ENCODE measurements around the gene LRRC47.

Gene LRRC47

DNA sequence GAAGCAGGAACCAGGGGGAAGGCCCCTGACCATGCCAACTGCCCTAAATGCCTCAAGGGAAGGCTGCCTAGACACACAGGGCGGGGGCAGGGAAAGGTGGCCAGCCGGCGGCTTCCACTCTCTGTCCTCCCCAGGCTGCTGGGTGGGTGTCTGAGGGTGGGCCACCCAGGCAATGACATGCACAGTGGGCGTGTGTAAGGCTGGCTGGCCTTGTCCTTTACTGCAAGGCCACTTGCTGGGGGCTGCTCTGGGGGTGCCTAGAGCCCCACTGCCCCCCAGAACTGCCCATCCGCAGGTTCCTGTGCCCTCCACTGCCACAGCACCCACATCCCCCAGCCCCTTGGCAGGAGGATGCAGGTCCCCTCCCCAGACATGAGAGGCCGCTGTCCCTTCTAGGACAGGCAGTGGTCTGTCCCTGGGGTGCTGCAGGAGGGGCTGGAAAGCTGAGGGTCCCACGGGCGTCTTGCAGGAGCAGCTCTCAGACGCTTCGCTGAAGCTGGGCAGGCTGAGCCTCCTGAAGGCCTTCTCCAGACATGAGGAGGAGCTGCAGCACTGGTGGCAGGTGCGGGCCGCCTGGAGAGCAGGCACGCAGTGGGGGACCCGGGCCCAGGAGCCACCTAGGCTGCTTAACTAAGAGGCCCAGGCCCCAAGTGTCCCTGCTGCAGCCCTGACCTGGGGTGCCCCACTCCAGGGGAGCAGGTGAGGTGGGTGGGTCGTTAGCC, 34.0 kb downstream of the LRRC47 start:
- TF ChIP-seq GATA3 (IDR thresholded peaks at IDR 0.05; ENCODE audit: low read depth, low read length) (no peak), GATA2 (IDR thresholded peaks at IDR 0.05; ENCODE audit: low read depth, low read length) (no peak)

DNA sequence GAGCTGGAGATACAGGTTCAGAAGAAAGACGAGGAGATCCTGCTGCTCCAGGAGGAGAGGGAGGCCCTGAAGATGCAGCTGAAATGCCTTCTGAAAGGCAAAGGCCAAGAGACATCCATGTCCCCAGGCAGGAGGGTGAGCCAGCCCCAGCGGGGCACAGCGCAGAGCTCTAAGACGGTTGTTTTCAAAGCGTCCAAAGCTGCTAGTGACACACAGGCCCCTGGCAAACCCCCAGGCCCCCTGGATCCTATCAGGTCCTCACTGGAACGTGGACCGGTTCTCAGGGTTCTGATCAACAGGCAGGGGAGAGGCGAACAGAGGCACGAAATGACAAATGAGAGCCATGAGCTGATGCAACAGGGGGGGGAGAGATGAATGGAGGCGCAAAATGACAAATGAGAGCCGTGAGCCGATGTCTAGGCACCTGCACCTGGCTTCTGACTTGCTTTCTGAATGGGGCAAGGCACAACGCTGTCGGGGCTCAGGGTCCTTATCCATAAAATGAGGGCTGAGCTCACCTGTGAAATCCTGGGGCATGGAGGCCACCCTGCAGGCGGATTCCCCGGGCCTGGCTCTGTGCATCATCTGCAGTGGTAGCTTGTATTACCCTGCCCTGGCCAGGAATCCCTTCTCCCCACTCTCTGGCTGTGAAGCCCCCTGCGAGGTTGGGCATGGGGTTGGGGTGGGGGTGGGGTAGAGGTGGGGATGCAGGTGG, 34.8 kb downstream of the LRRC47 start:
- TF ChIP-seq GATA3 (IDR thresholded peaks at IDR 0.05; ENCODE audit: low read depth, low read length): no peak
- no peak for TF ChIP-seq GATA2 (IDR thresholded peaks at IDR 0.05; ENCODE audit: low read depth, low read length)

DNA sequence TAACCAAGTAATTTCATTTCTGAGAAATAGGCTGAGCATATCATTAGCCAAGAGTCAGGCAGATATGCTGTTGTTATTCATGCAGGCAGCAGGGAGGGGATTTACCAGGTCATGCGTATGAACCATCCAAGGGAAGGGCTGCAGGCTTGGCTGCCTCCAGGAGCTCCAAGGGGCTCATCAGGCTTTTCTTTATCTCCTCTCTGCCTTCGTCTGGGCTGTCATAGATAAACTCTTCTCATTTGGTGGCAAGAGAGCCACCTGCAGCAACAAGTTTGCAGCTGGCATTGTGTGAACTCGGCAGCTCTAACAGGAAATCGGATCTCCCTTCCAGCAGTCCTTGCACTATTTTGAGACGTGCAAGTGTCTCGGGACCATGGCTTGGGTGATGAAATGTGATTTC, 36.5 kb downstream of the LRRC47 start:
- TF ChIP-seq GATA3 (IDR thresholded peaks at IDR 0.05; ENCODE audit: low read depth, low read length) (no peak), GATA2 (IDR thresholded peaks at IDR 0.05; ENCODE audit: low read depth, low read length) (no peak)

DNA sequence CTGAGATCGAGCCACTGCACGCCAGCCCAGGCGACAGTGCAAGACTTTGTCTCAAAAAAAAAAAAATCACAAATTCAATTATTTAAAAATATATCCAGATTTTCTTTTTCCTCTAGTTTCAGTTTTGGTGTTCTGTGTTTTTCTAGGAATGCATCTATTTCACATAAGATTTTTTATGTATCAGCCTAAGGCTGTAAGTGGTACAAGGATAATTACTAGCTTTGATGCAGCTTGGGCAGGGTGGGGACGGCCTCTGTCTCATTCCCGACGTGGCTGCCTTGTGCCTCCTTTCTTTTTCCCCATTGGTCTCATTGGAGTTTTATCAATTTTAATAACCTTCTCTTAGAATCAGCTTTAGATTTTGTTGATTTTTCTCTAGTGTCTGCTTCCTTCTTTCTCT, 37.1 kb downstream of the LRRC47 start:
- no peak for TF ChIP-seq GATA3 (IDR thresholded peaks at IDR 0.05; ENCODE audit: low read depth, low read length)
- TF ChIP-seq GATA2 (IDR thresholded peaks at IDR 0.05; ENCODE audit: low read depth, low read length): no peak

DNA sequence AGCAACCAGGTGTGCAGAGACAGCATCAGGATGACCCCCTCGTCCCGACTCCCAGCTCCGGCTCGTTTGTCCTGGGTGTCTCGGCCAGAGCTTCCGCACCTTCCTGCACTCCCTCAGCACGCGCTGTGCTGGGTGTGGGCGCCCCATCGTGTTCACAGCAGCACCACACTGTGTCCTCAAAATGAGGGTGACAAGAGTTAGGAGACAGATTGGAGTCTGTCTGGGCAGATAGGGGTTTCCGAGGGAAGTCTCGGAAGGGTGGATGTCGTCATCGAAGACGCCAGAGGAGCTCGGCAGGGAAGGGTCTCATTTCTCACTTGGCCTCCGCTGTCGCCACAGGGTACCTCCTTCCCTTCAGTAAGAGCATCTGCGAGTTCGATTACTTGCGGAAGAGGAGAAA, 39.9 kb downstream of the LRRC47 start:
- TF ChIP-seq GATA3 (IDR thresholded peaks at IDR 0.05; ENCODE audit: low read depth, low read length) (no peak), GATA2 (IDR thresholded peaks at IDR 0.05; ENCODE audit: low read depth, low read length) (no peak)

DNA sequence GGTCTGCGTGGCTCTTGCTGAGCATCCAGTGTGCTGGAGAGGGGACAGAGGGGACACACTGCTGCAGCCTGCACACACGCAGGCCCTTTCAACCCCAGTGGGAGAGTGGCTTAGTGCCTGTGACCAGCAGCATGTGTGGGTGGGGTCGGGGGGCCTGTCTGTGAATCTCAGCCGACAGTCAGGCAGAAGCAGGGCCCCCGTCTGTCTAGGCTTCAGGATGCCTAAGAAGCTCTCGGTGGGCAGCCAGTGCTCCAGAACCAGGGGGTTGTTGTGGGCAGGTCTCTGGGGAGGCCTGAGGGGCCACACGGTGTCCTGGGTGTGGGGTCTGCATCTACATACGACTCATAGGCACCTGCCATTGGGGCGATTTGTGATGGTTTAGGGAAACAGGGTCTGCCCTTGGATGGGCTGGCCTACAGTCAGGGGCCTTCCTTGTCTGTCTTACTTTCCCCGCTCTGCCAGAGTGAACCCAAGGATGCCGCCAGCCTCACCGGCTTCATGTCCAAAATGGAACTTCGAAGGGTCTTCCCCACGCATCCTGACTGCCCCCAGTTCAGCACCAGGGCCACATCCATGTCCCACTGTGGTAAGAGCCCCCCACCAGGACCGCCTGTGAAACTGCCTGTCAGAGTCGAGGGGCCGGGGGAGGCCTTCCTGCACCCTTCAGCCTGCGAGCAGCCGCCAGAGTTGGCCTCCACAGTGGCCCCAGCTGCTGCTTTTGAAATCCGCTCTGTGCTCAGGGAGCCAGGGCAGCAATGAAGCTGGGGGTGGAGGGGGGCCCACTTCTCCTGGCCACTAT, 42.4 kb downstream of the LRRC47 start:
- TF ChIP-seq GATA2 (IDR thresholded peaks at IDR 0.05; ENCODE audit: low read depth, low read length) (no peak), GATA3 (IDR thresholded peaks at IDR 0.05; ENCODE audit: low read depth, low read length) (no peak)

DNA sequence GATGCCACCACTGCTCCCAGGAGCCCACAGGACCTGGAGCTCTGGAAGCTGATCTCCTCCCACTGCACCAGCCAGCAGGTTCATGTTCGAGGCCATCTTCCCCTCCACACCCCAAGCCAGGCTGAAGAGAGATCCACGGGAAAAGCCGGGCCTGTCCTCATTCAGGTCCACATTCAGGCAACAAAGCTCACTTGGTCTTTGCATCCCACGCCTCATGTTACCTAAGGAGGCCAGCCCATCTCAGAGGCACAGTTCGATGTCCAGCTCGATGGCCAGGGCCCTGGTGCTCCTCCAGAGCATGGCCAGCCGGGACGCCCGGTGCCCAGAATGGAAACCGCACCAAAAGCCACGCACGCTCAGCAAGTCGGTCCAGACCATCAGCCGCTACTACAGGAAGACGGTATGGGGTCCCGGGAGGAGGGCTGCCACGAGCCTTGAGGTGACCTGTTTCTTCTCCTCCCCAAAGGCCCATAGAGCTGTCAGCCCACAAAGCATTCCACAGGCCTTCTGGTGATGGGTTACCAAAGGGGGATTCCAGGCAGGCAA, 43.8 kb downstream of the LRRC47 start, which contains the start of gene CCDC27:
CCDC27 (plus strand) TSS at position 51 of the 546 bp plus-strand sequence; CDS start at position 83, 32 bp downstream.
- TF ChIP-seq GATA2 (IDR thresholded peaks at IDR 0.05; ENCODE audit: low read depth, low read length): no peak
- no peak for TF ChIP-seq GATA3 (IDR thresholded peaks at IDR 0.05; ENCODE audit: low read depth, low read length)

DNA sequence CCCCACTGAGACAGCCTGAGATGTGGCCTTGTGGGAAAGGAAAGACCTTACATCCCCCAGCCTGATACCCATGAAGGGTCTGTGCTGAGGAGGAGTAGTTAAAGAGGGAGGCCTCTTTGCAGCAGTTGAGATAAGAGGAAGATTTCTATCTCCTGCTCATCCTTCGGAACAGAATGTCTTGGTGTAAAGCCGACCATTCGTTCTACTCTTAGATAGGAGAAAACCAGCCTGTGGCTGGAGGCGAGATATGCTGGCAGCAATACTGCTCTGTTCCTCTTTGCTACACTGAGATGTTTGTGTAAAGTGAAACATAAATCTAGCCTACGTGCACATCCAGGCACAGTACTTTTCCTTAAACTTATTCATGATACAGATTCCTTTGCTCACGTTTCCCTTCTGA, 45.6 kb downstream of the LRRC47 start:
- TF ChIP-seq GATA2 (IDR thresholded peaks at IDR 0.05; ENCODE audit: low read depth, low read length) (no peak), GATA3 (IDR thresholded peaks at IDR 0.05; ENCODE audit: low read depth, low read length) (no peak)

DNA sequence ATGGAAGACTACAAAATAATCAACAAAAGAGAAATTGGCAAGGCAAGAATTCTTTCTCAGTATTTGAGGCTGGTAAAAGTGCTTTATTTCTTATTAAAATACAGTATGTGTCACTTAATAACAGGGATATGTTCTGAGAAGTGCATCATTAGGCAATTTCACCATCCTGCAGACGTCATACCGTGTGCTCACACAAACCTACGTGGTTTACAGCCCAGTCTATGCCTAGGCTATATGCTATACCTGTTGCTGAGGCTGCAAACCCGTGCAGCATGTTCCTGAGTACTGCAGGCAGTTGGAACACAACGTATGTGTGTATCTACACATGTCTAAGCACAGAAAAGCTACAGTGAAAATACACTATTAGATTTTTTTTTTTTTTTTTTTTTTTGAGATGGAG, 46.8 kb downstream of the LRRC47 start:
- TF ChIP-seq GATA3 (IDR thresholded peaks at IDR 0.05; ENCODE audit: low read depth, low read length): no peak
- no peak for TF ChIP-seq GATA2 (IDR thresholded peaks at IDR 0.05; ENCODE audit: low read depth, low read length)

DNA sequence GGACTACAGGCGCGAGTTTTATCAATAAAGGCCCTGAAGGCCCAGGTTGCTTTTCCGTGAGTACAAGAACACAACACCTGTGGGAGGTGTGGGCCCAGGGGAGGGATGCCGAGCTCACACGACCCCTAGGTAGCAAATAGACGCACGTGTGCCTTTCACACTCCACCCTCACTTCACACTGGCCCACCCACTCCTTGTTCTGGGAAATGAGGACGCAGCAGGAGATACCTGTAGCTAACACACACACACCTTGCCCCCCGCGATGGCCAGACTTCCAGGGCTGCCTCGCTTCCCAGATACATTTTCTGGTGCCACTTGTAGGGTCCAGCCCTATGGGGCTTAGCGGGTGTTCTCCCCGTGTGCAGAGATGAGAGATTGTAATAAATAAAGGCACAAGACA, 48.4 kb downstream of the LRRC47 start:
- TF ChIP-seq GATA2 (IDR thresholded peaks at IDR 0.05; ENCODE audit: low read depth, low read length): no peak

DNA sequence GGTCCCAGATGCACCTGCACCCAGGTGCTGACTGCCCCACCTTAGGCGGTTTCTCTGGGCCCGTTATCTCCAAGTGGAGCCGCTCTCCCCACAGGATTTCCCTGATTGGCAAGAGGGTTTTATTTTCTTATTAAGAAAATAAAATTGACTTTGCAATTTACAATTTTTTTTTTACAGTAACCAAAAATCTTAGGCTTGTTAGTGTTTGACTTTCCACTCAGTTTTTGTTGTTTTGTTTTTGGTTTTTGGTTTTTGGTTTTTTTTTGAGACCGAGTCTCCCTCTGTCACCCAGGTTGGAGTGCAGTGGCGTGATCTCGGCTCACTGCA, 48.8 kb downstream of the LRRC47 start:
- TF ChIP-seq GATA2 (IDR thresholded peaks at IDR 0.05; ENCODE audit: low read depth, low read length) (no peak), GATA3 (IDR thresholded peaks at IDR 0.05; ENCODE audit: low read depth, low read length) (no peak)

DNA sequence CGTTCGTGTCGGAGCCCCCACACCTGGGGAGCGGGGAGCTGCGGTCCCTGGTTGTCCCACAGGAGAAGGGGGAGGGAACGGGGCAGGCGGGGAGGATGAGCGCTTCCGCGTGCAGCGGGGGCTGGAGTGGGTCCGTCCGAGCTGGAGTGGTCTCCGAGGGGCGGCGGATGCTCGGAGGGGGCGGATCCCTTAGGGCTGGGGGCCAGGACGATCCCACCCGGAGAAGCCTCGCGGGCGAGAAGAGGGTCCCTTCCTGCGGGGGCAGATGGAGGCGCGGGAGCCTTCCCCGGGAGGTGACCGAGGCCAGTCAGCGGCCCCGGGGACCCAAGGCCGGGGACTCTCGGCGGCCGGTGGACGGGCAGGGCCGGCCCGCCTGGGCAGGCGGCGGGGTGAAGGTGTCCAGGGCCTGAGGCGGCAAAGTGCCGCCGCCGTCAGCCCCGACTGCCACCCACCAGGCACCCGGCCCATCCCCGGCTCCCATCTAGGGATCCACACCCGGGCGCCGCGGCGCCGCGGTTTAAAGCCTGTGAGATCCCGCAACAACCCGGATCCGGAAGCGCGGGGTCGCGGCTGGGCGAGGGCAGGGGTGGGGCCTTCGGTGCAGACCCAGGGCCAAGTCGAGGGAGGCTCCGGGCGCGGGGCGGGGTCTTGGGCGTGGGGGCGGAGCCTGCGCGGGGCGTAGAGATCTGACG, 49.3 kb downstream of the LRRC47 start:
- TF ChIP-seq GATA3 (IDR thresholded peaks at IDR 0.05; ENCODE audit: low read depth, low read length) (no peak), GATA2 (IDR thresholded peaks at IDR 0.05; ENCODE audit: low read depth, low read length) (no peak)

DNA sequence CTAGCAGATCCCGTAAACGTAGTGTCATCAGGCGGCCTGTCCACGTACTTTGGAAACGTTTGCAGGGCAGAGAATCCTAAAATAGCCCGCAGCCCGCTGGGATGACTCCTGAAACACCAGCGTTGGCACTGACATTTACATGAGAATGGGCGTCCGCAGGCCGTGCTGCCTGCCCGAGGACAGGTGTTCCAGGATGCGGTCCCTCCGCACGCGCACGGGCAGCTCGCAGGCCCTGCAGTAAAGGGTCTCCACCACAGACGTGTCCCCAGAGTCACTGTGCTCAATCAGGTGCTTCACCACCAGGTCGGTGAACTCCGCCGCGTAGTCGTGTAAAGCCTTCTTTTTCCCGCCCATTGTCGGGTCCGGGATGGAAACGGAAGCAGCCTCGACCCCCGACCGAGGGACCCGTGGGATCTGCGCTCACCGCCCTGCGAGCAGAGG, 49.9 kb downstream of the LRRC47 start:
- no peak for TF ChIP-seq GATA3 (IDR thresholded peaks at IDR 0.05; ENCODE audit: low read depth, low read length)
- no peak for TF ChIP-seq GATA2 (IDR thresholded peaks at IDR 0.05; ENCODE audit: low read depth, low read length)
